Measurements from ENCODE around the gene PLXNC1. TPM values are rescaled to one million over a fixed set of nuclear protein-coding genes. Genes with fewer than 3 reads are reported as not detected.

Gene PLXNC1
- total RNA-seq, 1 donor from 2014 or later, result 1.8 TPM

GRCh38 chr12:94273272-94273671 is 124.9 kb downstream of the PLXNC1 start:
- H3K9me3 ChIP-seq, result no peaks in the 10 kb centered on the region
- no peak overlapping the region for H3K27ac ChIP-seq
- TF ChIP-seq CTCF (IDR thresholded peaks at IDR 0.05), result no peak
- no peaks in the 10 kb centered on the region for H3K27me3 ChIP-seq
- H3K36me3 ChIP-seq, result no peaks in the 10 kb centered on the region
- no peak overlapping the region for H3K4me3 ChIP-seq
- intact Hi-C loops (cut with DNase I), result no loop called here
- H3K4me1 ChIP-seq, result no peaks in the 10 kb centered on the region
- DNase-seq (ENCODE audit: low spot score in 2 of 2), result no peak

- no peak for DNase-seq (ENCODE audit: low spot score in 2 of 2)
- H3K9me3 ChIP-seq, result no peaks in the 10 kb centered on the region
- no peak for TF ChIP-seq CTCF (IDR thresholded peaks at IDR 0.05)
- no peak overlapping the region for H3K4me3 ChIP-seq
- H3K27me3 ChIP-seq, result no peaks in the 10 kb centered on the region
- H3K36me3 ChIP-seq, result no peaks in the 10 kb centered on the region
- H3K4me1 ChIP-seq, result no peaks in the 10 kb centered on the region
- intact Hi-C loops (cut with DNase I), result no loop called here
- no peak overlapping the region for H3K27ac ChIP-seq
Measured at GRCh38 chr12:94276725-94277124, 128.3 kb downstream of the PLXNC1 start.

- Histone ChIP-seq H3K4me1 (no peaks in the 10 kb centered on the region), H3K27ac (no peak overlapping the region), H3K27me3 (no peaks in the 10 kb centered on the region), H3K4me3 (no peak overlapping the region), H3K9me3 (no peaks in the 10 kb centered on the region), H3K36me3 (no peaks in the 10 kb centered on the region)
- no peak for DNase-seq (ENCODE audit: low spot score in 2 of 2)
- intact Hi-C loops (cut with DNase I), result no loop called here
- no peak for TF ChIP-seq CTCF (IDR thresholded peaks at IDR 0.05)
Measured at GRCh38 chr12:94277426-94278000, 129.1 kb downstream of the PLXNC1 start.

GRCh38 chr12:94280063-94280462 is 131.7 kb downstream of the PLXNC1 start:
- Histone ChIP-seq H3K36me3 (no peaks in the 10 kb centered on the region), H3K4me3 (no peak overlapping the region), H3K27ac (no peak overlapping the region), H3K4me1 (no peaks in the 10 kb centered on the region), H3K27me3 (no peaks in the 10 kb centered on the region), H3K9me3 (no peaks in the 10 kb centered on the region)
- intact Hi-C loops (cut with DNase I), result no loop called here
- TF ChIP-seq CTCF (IDR thresholded peaks at IDR 0.05), result no peak
- no peak for DNase-seq (ENCODE audit: low spot score in 2 of 2)

GRCh38 chr12:94282675-94283074 is 134.3 kb downstream of the PLXNC1 start:
- Histone ChIP-seq H3K4me3 (no peak overlapping the region), H3K36me3 (no peaks in the 10 kb centered on the region), H3K9me3 (no peaks in the 10 kb centered on the region), H3K27me3 (no peaks in the 10 kb centered on the region), H3K27ac (no peak overlapping the region), H3K4me1 (no peaks in the 10 kb centered on the region)
- no peak for TF ChIP-seq CTCF (IDR thresholded peaks at IDR 0.05)
- no peak for DNase-seq (ENCODE audit: low spot score in 2 of 2)
- intact Hi-C loops (cut with DNase I), result no loop called here

GRCh38 chr12:94284046-94284445 is 135.7 kb downstream of the PLXNC1 start:
- H3K4me1 ChIP-seq, result no peaks in the 10 kb centered on the region
- DNase-seq (ENCODE audit: low spot score in 2 of 2), result no peak
- H3K4me3 ChIP-seq, result no peak overlapping the region
- no peak overlapping the region for H3K27ac ChIP-seq
- H3K9me3 ChIP-seq, result no peaks in the 10 kb centered on the region
- intact Hi-C loops (cut with DNase I), result no loop called here
- TF ChIP-seq CTCF (IDR thresholded peaks at IDR 0.05), result no peak
- no peaks in the 10 kb centered on the region for H3K36me3 ChIP-seq
- H3K27me3 ChIP-seq, result no peaks in the 10 kb centered on the region
